ENCODE data around the gene INO80C. TPM values are rescaled to one million over a fixed set of nuclear protein-coding genes. Genes with fewer than 3 reads are reported as not detected.

The INO80C gene
- total and polyA plus RNA-seq, 2 of the 4 experiments (the other 2 are of a cell fraction) = 5.6 to 17.1 TPM

DNA sequence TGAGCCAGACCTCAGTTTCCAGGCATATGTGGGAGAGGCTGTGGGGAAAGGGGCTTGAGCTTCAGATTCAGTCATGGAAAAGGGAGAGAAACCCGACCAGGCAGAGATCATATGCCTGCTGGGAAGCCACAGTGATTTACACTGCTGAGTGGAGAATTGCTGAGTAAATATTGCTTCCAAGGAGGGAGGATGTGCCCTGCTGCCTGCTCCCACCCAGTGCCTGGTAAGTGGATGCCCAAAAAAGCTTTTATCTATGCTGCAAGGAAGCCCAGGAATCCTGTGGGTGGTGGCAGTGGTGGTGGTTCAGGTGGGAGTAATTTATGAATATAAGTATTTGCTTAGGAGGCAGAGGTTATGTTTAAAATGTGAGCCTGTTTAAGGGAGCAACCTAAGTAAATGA, 39.5 kb downstream of the INO80C start:
- Histone ChIP-seq H3K9me1 (ENCODE audit: insufficient read depth, low read length) (peaks cover 21% of the 10 kb centered on the region), H3K36me3 (ENCODE audit: control insufficient read depth, insufficient read depth, low read length) (no peaks in the 10 kb centered on the region), H3K27me3 (ENCODE audit: control insufficient read depth, insufficient read depth, low read length) (no peaks in the 10 kb centered on the region), H3K4me2 (ENCODE audit: low read depth, low read length) (no peak overlapping the region), H3K14ac (replicated peaks; ENCODE audit: low read depth, low read length) (no peak overlapping the region), H4K20me1 (ENCODE audit: insufficient read depth, low read length) (no peaks in the 10 kb centered on the region), H3K4me3 (ENCODE audit: insufficient read depth, low read depth, low read length) (no peak overlapping the region), H3K27ac (ENCODE audit: insufficient read depth, low read length) (no peak overlapping the region), H3K9me3 (ENCODE audit: control insufficient read depth, insufficient read depth, low read length) (no peaks in the 10 kb centered on the region), H3K56ac (ENCODE audit: extremely low read depth, insufficient read depth, low read length) (no peak overlapping the region), H3K79me1 (ENCODE audit: low read depth in 1 of 2, low read length in 2 of 2) (no peaks in the 10 kb centered on the region), H3K18ac (ENCODE audit: low read depth, low read length) (peak overlapping the region; percentile 66; the same call in 1 of the 2 replicates), H3K23ac (ENCODE audit: low read depth, low read length) (no peak overlapping the region), H4K8ac (ENCODE audit: low read depth in 2 of 2, low read length in 2 of 2) (no peak overlapping the region; a peak in 1 of 4 replicates), H2AK5ac (ENCODE audit: low read depth, low read length) (0 out of 2 replicates have a peak overlapping the region, but pooled peaks have one; percentile 30), H2BK120ac (ENCODE audit: low read depth, low read length) (peak overlapping the region; percentile 44), H2BK20ac (ENCODE audit: low read depth, low read length) (peak overlapping the region; percentile 45; the same call in 1 of the 2 replicates), H3K9ac (ENCODE audit: low read depth, low read length) (no peak overlapping the region), H2BK15ac (ENCODE audit: low read depth, low read length) (peak overlapping the region; percentile 25; the same call in 2 of the 3 replicates), H3K4ac (ENCODE audit: low read depth, low read length) (peak overlapping the region; percentile 19; the same call in 1 of the 2 replicates), H3K4me1 (ENCODE audit: control insufficient read depth, insufficient read depth, low read length) (peaks cover 28% of the 10 kb centered on the region), H4K5ac (ENCODE audit: low read depth, low read length) (no peak overlapping the region), H4K91ac (ENCODE audit: insufficient read depth, low read depth, low read length) (peak overlapping the region; percentile 46; the same call in 1 of the 2 replicates), H2BK5ac (ENCODE audit: low read depth, low read length, poor library complexity, severe bottlenecking) (no peak overlapping the region), H2AFZ (replicated peaks; ENCODE audit: low read length, poor library complexity) (peak overlapping the region; percentile 28), H2AK9ac (replicated peaks; ENCODE audit: low read depth, low read length, poor library complexity) (no peak overlapping the region)
- no TSS peak for BruUV-seq (replicated peaks)
- no peak for TF ChIP-seq NFE2L2 (IDR thresholded peaks at IDR 0.05; ENCODE audit: low read depth, low read length)
- TF ChIP-seq, protein P1, sequence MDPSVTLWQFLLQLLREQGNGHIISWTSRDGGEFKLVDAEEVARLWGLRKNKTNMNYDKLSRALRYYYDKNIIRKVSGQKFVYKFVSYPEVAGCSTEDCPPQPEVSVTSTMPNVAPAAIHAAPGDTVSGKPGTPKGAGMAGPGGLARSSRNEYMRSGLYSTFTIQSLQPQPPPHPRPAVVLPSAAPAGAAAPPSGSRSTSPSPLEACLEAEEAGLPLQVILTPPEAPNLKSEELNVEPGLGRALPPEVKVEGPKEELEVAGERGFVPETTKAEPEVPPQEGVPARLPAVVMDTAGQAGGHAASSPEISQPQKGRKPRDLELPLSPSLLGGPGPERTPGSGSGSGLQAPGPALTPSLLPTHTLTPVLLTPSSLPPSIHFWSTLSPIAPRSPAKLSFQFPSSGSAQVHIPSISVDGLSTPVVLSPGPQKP (IDR thresholded peaks at IDR 0.05; ENCODE audit: borderline replicate concordance, low read depth, low read length) = no peak
- TF ChIP-seq MAFK (IDR thresholded peaks at IDR 0.05; ENCODE audit: low read depth, low read length) = no peak
- no peak for TF ChIP-seq RCOR1 (IDR thresholded peaks at IDR 0.05; ENCODE audit: insufficient replicate concordance, low read length)
- no peak for TF ChIP-seq FOS (IDR thresholded peaks at IDR 0.05; ENCODE audit: low read depth, low read length)
- no peak for TF ChIP-seq POLR2A (IDR thresholded peaks at IDR 0.05; ENCODE audit: low read depth, low read length)
- TF ChIP-seq CHD1 (IDR thresholded peaks at IDR 0.05; ENCODE audit: low read depth, low read length) = no peak
- no peak for TF ChIP-seq RAD21 (IDR thresholded peaks at IDR 0.05; ENCODE audit: low read length)
- no peak for TF ChIP-seq CTCF (conservative IDR thresholded peaks at IDR 0.05; ENCODE audit: low read depth, low read length)
- no peak for TF ChIP-seq RFX5 (IDR thresholded peaks at IDR 0.05; ENCODE audit: low read depth, low read length)
- no peak for TF ChIP-seq SMC3 (IDR thresholded peaks at IDR 0.05; ENCODE audit: low read depth, low read length)
- no peak for TF ChIP-seq BHLHE40 (IDR thresholded peaks at IDR 0.05; ENCODE audit: low read depth, low read length)
- no peak for TF ChIP-seq MXI1 (IDR thresholded peaks at IDR 0.05; ENCODE audit: borderline replicate concordance, low read depth, low read length)
- TF ChIP-seq CEBPB (IDR thresholded peaks at IDR 0.05; ENCODE audit: low read depth, low read length) = no peak
- TF ChIP-seq, protein P2, sequence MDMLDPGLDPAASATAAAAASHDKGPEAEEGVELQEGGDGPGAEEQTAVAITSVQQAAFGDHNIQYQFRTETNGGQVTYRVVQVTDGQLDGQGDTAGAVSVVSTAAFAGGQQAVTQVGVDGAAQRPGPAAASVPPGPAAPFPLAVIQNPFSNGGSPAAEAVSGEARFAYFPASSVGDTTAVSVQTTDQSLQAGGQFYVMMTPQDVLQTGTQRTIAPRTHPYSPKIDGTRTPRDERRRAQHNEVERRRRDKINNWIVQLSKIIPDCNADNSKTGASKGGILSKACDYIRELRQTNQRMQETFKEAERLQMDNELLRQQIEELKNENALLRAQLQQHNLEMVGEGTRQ (IDR thresholded peaks at IDR 0.05; ENCODE audit: low read depth, low read length) = no peak
- TF ChIP-seq MAZ (IDR thresholded peaks at IDR 0.05; ENCODE audit: borderline replicate concordance, low read depth, low read length) = no peak
- ChIA-PET CTCF (no interaction called here), POLR2A (ENCODE audit: unreplicated experiment) (no interaction called here)
- in situ Hi-C loops (cut with MboI; ENCODE audit: low sequenced_read_pairs) = no loop called here
- dilution Hi-C loops (cut with HindIII; ENCODE audit: low sequenced_read_pairs, unreplicated experiment) = no loop called here
- ATAC-seq (ENCODE audit: low read depth) (no peak), DNase-seq (no peak)
- intact Hi-C loops (cut with micrococcal nuclease) = no loop called here
- WGBS, 2 experiments (ENCODE audit: extremely low coverage in 2 of 2, insufficient read length in 1 of 2) = no CpG with 5 or more reads among the region's 1 CpG

Measured in IMR-90 (cell line).